Measurements from ENCODE around the gene NEIL1.

DNA sequence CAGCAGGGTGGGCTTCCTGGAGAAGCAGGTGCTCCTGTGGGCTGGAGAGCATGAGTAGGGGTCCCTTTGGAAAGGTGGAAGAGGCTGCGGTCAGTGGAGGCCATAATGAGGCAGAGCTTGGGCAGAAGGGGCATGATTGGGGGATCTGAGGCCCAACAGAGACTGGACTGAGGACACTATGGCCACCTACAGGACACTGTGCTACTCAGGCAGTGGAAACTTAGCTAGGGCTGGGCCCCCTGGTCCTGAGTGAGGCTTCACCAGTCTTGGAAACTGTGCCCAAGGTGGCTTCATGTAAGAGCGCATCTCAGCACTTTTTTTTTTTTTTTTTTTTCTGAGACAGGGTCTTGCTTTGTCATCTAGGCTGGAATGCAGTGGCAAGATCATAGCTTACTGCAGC lies 17.3 kb upstream of the NEIL1 start:
- TF ChIP-seq, protein P1, sequence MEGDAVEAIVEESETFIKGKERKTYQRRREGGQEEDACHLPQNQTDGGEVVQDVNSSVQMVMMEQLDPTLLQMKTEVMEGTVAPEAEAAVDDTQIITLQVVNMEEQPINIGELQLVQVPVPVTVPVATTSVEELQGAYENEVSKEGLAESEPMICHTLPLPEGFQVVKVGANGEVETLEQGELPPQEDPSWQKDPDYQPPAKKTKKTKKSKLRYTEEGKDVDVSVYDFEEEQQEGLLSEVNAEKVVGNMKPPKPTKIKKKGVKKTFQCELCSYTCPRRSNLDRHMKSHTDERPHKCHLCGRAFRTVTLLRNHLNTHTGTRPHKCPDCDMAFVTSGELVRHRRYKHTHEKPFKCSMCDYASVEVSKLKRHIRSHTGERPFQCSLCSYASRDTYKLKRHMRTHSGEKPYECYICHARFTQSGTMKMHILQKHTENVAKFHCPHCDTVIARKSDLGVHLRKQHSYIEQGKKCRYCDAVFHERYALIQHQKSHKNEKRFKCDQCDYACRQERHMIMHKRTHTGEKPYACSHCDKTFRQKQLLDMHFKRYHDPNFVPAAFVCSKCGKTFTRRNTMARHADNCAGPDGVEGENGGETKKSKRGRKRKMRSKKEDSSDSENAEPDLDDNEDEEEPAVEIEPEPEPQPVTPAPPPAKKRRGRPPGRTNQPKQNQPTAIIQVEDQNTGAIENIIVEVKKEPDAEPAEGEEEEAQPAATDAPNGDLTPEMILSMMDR (IDR thresholded peaks at IDR 0.05), result no peak
- TF ChIP-seq POLR2A (IDR thresholded peaks at IDR 0.05) (no peak), POLR2AphosphoS5 (IDR thresholded peaks at IDR 0.05) (no peak), EP300 (IDR thresholded peaks at IDR 0.05) (no peak)
